Coronary artery (tissue), 2 donors: Measurements from ENCODE around the gene GLRX.

Source experiments
- DNase-seq: peaks from one replicate; pipeline ENCODE4 v3.0.0-alpha.2; 2017; ENCODE audit warnings: low spot score
- H3K27ac ChIP-seq, 2 donors: fragments of 200-600 bp; sonication (generic); one replicate each; pipeline ENCODE4 v1.5.1; 2016 to 2019
- H3K4me3 ChIP-seq: fragments of 200-600 bp; sonication (generic); 2 replicates; pipeline ENCODE4 v1.5.1; 2016; ENCODE audit warnings: mild to moderate bottlenecking, moderate library complexity
- TF ChIP-seq, protein P1 (sequence below): fragments of 200-600 bp; sonication (generic); IDR thresholded peaks from one replicate; pipeline ENCODE4 v1.5.1; 2019; ENCODE audit warnings: antibody characterized with exemption

The GLRX gene

DNA sequence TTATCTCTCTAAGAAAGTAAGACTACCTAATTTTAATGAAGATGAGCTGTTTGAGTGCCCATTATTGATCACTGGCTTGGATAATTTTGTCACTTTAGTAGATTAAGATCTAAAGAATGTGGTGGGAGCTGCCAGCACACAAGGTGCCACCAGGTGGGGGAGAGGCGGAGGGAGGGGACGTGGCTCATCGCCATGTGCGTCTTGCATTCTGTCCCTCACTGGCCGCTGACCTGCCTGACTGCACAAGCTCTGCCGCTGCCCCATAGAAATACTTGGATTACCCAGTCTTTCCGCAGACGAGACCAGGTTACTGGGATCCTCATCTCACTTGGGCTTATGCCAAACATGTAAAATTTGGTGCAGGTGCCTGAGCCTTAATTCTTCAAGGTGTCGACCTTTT, 53.8 kb downstream of the GLRX start:
- no peak for DNase-seq
- TF ChIP-seq, protein P1, sequence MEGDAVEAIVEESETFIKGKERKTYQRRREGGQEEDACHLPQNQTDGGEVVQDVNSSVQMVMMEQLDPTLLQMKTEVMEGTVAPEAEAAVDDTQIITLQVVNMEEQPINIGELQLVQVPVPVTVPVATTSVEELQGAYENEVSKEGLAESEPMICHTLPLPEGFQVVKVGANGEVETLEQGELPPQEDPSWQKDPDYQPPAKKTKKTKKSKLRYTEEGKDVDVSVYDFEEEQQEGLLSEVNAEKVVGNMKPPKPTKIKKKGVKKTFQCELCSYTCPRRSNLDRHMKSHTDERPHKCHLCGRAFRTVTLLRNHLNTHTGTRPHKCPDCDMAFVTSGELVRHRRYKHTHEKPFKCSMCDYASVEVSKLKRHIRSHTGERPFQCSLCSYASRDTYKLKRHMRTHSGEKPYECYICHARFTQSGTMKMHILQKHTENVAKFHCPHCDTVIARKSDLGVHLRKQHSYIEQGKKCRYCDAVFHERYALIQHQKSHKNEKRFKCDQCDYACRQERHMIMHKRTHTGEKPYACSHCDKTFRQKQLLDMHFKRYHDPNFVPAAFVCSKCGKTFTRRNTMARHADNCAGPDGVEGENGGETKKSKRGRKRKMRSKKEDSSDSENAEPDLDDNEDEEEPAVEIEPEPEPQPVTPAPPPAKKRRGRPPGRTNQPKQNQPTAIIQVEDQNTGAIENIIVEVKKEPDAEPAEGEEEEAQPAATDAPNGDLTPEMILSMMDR: no peak
- Histone ChIP-seq H3K4me3 (no peak overlapping the region), H3K27ac (no peak overlapping the region)

DNA sequence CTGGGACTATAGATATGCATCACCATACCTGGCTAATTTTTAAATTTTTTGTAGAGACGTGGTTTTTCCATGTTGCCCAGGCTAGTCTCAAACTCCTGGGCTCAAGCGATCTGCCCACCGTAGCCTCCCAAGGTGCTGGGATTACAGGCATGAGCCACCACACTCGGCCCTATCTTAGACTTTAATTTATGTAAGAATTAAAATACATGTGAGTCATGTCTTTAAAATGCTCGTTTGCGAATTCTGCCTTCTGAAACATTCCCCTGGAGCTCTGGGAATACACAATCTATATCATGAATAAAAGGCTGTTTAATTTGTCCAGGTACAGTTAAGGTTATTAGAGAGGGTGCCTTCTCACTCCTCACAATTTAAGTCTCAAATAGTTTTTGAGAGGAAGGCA, 58.6 kb downstream of the GLRX start:
- no peak overlapping the region for H3K4me3 ChIP-seq
- DNase-seq: no peak
- TF ChIP-seq, protein P1: no peak
- no peak overlapping the region for H3K27ac ChIP-seq
